IPS-18c (cell line): ENCODE data around the gene FAM90A26.
"Not testable (repeated sequence)": the region's sequence is repeated elsewhere in the genome, so short reads cannot be mapped to it uniquely, and the experiment has no call there.

Source experiments
- H3K4me3 ChIP-seq: 2 replicates; pipeline ENCODE4 v1.7.0; 2013; ENCODE audit warnings: low read depth, mild to moderate bottlenecking, low read length, moderate library complexity; ENCODE audit not compliant: insufficient read depth
- H3K9me3 ChIP-seq: one replicate; pipeline ENCODE4 v1.6.1; 2013; ENCODE audit warnings: mild to moderate bottlenecking, low read length, moderate library complexity; ENCODE audit not compliant: control insufficient read depth, insufficient read depth

The FAM90A26 gene

GRCh38 chr4:9169791-9170459 lies at the start of gene FAM90A26:
FAM90A26 (plus strand) TSS chr4:9170409; CDS start chr4:9173173, 2,764 bp downstream.
- H3K4me3 ChIP-seq, H3K9me3 ChIP-seq: not testable (repeated sequence)

- H3K4me3 ChIP-seq, result not testable (repeated sequence)
Measured at GRCh38 chr4:9122711-9123110, 47.5 kb upstream of the FAM90A26 start.

GRCh38 chr4:9123572-9124007 lies 46.6 kb upstream of the FAM90A26 start:
- H3K4me3 ChIP-seq, H3K9me3 ChIP-seq: not testable (repeated sequence)

More at GRCh38 chr4:9122711-9123110, 47.5 kb upstream of the FAM90A26 start:
- not testable (repeated sequence) for H3K9me3 ChIP-seq

- not testable (repeated sequence) for H3K9me3 ChIP-seq, H3K4me3 ChIP-seq
Measured at GRCh38 chr4:9125601-9126161, 44.5 kb upstream of the FAM90A26 start.

GRCh38 chr4:9131420-9131819 lies 38.8 kb upstream of the FAM90A26 start:
- H3K4me3 ChIP-seq, H3K9me3 ChIP-seq: not testable (repeated sequence)

- not testable (repeated sequence) for H3K4me3 ChIP-seq, H3K9me3 ChIP-seq
Measured at GRCh38 chr4:9132849-9133248, 37.4 kb upstream of the FAM90A26 start.

- H3K4me3 ChIP-seq, H3K9me3 ChIP-seq: not testable (repeated sequence)
Measured at GRCh38 chr4:9134011-9134410, 36.2 kb upstream of the FAM90A26 start.

GRCh38 chr4:9134556-9134955 lies 35.7 kb upstream of the FAM90A26 start:
- H3K4me3 ChIP-seq, result not testable (repeated sequence)

GRCh38 chr4:9141050-9141449 lies 29.2 kb upstream of the FAM90A26 start:
- not testable (repeated sequence) for H3K9me3 ChIP-seq, H3K4me3 ChIP-seq

More at GRCh38 chr4:9134556-9134955, 35.7 kb upstream of the FAM90A26 start:
- not testable (repeated sequence) for H3K9me3 ChIP-seq

GRCh38 chr4:9142786-9143185 lies 27.4 kb upstream of the FAM90A26 start:
- H3K4me3 ChIP-seq, H3K9me3 ChIP-seq: not testable (repeated sequence)

- Histone ChIP-seq H3K4me3 (no peak overlapping the region), H3K9me3 (no peaks in the 10 kb centered on the region)
Measured at GRCh38 chr4:9143421-9144080, 26.7 kb upstream of the FAM90A26 start.

GRCh38 chr4:9146967-9147366 lies 23.2 kb upstream of the FAM90A26 start:
- H3K4me3 ChIP-seq, result no peak overlapping the region

GRCh38 chr4:9147368-9147767 lies 22.8 kb upstream of the FAM90A26 start:
- H3K9me3 ChIP-seq, H3K4me3 ChIP-seq: not testable (repeated sequence)

More at GRCh38 chr4:9146967-9147366, 23.2 kb upstream of the FAM90A26 start:
- no peaks in the 10 kb centered on the region for H3K9me3 ChIP-seq

- H3K9me3 ChIP-seq, H3K4me3 ChIP-seq: not testable (repeated sequence)
Measured at GRCh38 chr4:9148611-9149409, 21.4 kb upstream of the FAM90A26 start.

GRCh38 chr4:9151809-9152179 lies 18.4 kb upstream of the FAM90A26 start:
- not testable (repeated sequence) for H3K9me3 ChIP-seq
- peak overlapping the region; percentile 58; the same call in 1 of the 2 replicates for H3K4me3 ChIP-seq

- peak overlapping the region; percentile 58 for H3K4me3 ChIP-seq
- H3K9me3 ChIP-seq, result not testable (repeated sequence)
Measured at GRCh38 chr4:9152180-9153007, 17.8 kb upstream of the FAM90A26 start.

- H3K4me3 ChIP-seq, result peak overlapping the region; percentile 55
- not testable (repeated sequence) for H3K9me3 ChIP-seq
Measured at GRCh38 chr4:9153008-9153570, 17.1 kb upstream of the FAM90A26 start.
